ENCODE measurements around the gene CSMD2.

DNA sequence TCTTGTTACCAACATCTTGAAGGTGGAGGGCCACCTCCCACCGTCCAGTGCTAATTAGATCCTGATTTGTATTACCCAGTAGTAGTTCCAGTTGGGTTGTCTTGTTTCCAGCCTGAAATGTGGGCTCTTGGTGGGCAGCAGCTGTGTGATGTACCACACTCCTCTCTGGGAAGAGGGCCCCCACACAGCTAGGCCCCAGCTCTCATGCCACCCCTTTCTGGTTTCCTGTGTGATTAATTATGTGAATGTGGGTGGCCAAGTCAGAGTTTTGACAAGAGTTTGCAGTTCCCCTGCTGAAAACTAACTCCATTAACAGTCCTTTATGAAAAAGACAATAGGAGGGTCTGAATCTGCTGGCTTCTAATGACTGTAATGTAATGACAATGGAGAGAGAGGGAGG lies 297.3 kb downstream of the CSMD2 start:
- TF ChIP-seq, protein P1, sequence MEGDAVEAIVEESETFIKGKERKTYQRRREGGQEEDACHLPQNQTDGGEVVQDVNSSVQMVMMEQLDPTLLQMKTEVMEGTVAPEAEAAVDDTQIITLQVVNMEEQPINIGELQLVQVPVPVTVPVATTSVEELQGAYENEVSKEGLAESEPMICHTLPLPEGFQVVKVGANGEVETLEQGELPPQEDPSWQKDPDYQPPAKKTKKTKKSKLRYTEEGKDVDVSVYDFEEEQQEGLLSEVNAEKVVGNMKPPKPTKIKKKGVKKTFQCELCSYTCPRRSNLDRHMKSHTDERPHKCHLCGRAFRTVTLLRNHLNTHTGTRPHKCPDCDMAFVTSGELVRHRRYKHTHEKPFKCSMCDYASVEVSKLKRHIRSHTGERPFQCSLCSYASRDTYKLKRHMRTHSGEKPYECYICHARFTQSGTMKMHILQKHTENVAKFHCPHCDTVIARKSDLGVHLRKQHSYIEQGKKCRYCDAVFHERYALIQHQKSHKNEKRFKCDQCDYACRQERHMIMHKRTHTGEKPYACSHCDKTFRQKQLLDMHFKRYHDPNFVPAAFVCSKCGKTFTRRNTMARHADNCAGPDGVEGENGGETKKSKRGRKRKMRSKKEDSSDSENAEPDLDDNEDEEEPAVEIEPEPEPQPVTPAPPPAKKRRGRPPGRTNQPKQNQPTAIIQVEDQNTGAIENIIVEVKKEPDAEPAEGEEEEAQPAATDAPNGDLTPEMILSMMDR (IDR thresholded peaks at IDR 0.05; ENCODE audit: borderline replicate concordance, extremely low read depth, low read length, poor library complexity, severe bottlenecking), result no peak
- no peak for TF ChIP-seq EZH2 (IDR thresholded peaks at IDR 0.05; ENCODE audit: borderline replicate concordance, low read depth, low read length, severe bottlenecking)
